PC-9 (cell line): ENCODE results near the gene MORC2.

Source experiments
- CTCF ChIP-seq: fragments of 200-600 bp; sonication (generic); conservative IDR thresholded peaks from 2 replicates; pipeline ENCODE4 v1.6.1; 2017; ENCODE audit warnings: mixed run types, antibody characterized with exemption, mild to moderate bottlenecking, moderate library complexity
- EZH2 ChIP-seq: fragments of 200-600 bp; sonication (generic); IDR thresholded peaks from 2 replicates; pipeline ENCODE4 v1.8.0; 2017; ENCODE audit warnings: antibody characterized with exemption, low read depth

DNA sequence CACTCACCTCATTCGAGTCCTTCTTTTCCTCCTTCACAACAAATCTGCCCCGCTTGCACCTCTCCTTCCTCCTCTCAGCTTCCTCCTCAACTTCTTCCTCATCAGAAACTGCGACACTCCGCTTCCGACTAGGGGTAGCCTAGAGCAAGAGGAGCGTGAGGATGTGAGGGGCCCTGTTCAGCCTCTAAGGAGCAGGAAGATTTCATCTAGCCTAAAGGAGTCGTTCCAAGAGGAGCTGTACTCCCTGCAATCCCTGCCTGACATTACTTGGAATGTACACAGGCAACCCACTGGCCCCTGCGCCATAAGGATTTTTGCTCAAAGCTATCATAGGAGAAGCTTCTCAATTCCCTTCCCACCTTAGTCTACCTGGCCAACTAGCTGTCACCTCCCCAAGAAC is 34.5 kb downstream of the MORC2 start:
- TF ChIP-seq EZH2, result no peak
- no peak for TF ChIP-seq CTCF
